Measurements from ENCODE around the gene NCMAP. TPM values are rescaled to one million over a fixed set of nuclear protein-coding genes. Genes with fewer than 3 reads are reported as not detected.
"Not testable (repeated sequence)": the region's sequence is repeated elsewhere in the genome, so short reads cannot be mapped to it uniquely, and the experiment has no call there.

The NCMAP gene
- total RNA-seq, 1 donor from 2014 or later = not detected

GRCh38 chr1:24541711-24542346 lies 14.1 kb upstream of the NCMAP start:
- no peak overlapping the region for H3K27ac Mint-ChIP-seq (ENCODE audit: unreplicated experiment)
- no peak overlapping the region for H3K4me3 Mint-ChIP-seq (ENCODE audit: unreplicated experiment)
- DNase-seq = peak; percentile 37
- H3K27me3 Mint-ChIP-seq (ENCODE audit: unreplicated experiment) = no peaks in the 10 kb centered on the region
- H3K9me3 Mint-ChIP-seq (ENCODE audit: unreplicated experiment) = no peaks in the 10 kb centered on the region
- H3K36me3 Mint-ChIP-seq (ENCODE audit: unreplicated experiment) = no peaks in the 10 kb centered on the region
- H3K4me1 Mint-ChIP-seq (ENCODE audit: low read depth, unreplicated experiment) = peaks cover under 1% of the 10 kb centered on the region
- TF ChIP-seq CTCF (IDR thresholded peaks at IDR 0.05; ENCODE audit: partially characterized antibody, unreplicated experiment) = peak; percentile 77

GRCh38 chr1:24544239-24544638 lies 11.6 kb upstream of the NCMAP start:
- no peaks in the 10 kb centered on the region for H3K9me3 Mint-ChIP-seq (ENCODE audit: unreplicated experiment)
- no peak for TF ChIP-seq CTCF (IDR thresholded peaks at IDR 0.05; ENCODE audit: partially characterized antibody, unreplicated experiment)

GRCh38 chr1:24545662-24546061 lies 10.2 kb upstream of the NCMAP start:
- H3K36me3 Mint-ChIP-seq (ENCODE audit: unreplicated experiment) = no peaks in the 10 kb centered on the region
- no peak overlapping the region for H3K27ac Mint-ChIP-seq (ENCODE audit: unreplicated experiment)
- H3K4me3 Mint-ChIP-seq (ENCODE audit: unreplicated experiment) = no peak overlapping the region
- H3K9me3 Mint-ChIP-seq (ENCODE audit: unreplicated experiment) = no peaks in the 10 kb centered on the region
- no peaks in the 10 kb centered on the region for H3K4me1 Mint-ChIP-seq (ENCODE audit: low read depth, unreplicated experiment)
- no peaks in the 10 kb centered on the region for H3K27me3 Mint-ChIP-seq (ENCODE audit: unreplicated experiment)
- no peak for TF ChIP-seq CTCF (IDR thresholded peaks at IDR 0.05; ENCODE audit: partially characterized antibody, unreplicated experiment)
- DNase-seq = no peak

More at GRCh38 chr1:24544239-24544638, 11.6 kb upstream of the NCMAP start:
- Mint-ChIP-seq H3K4me1 (ENCODE audit: low read depth, unreplicated experiment) (no peaks in the 10 kb centered on the region), H3K27me3 (ENCODE audit: unreplicated experiment) (no peaks in the 10 kb centered on the region), H3K4me3 (ENCODE audit: unreplicated experiment) (no peak overlapping the region), H3K27ac (ENCODE audit: unreplicated experiment) (no peak overlapping the region), H3K36me3 (ENCODE audit: unreplicated experiment) (no peaks in the 10 kb centered on the region)
- DNase-seq = no peak

- no peak for DNase-seq
- H3K4me1 Mint-ChIP-seq (ENCODE audit: low read depth, unreplicated experiment) = peaks cover 2% of the 10 kb centered on the region
- no peaks in the 10 kb centered on the region for H3K36me3 Mint-ChIP-seq (ENCODE audit: unreplicated experiment)
- no peak for TF ChIP-seq CTCF (IDR thresholded peaks at IDR 0.05; ENCODE audit: partially characterized antibody, unreplicated experiment)
- H3K27ac Mint-ChIP-seq (ENCODE audit: unreplicated experiment) = no peak overlapping the region
- peaks cover 2% of the 10 kb centered on the region for H3K27me3 Mint-ChIP-seq (ENCODE audit: unreplicated experiment)
- H3K4me3 Mint-ChIP-seq (ENCODE audit: unreplicated experiment) = no peak overlapping the region
- H3K9me3 Mint-ChIP-seq (ENCODE audit: unreplicated experiment) = no peaks in the 10 kb centered on the region
Observed at GRCh38 chr1:24547195-24547594, 8.7 kb upstream of the NCMAP start.

- H3K9me3 Mint-ChIP-seq (ENCODE audit: unreplicated experiment) = no peaks in the 10 kb centered on the region
- H3K4me1 Mint-ChIP-seq (ENCODE audit: low read depth, unreplicated experiment) = peaks cover 4% of the 10 kb centered on the region
- no peak for TF ChIP-seq CTCF (IDR thresholded peaks at IDR 0.05; ENCODE audit: partially characterized antibody, unreplicated experiment)
- H3K27ac Mint-ChIP-seq (ENCODE audit: unreplicated experiment) = no peak overlapping the region
- H3K27me3 Mint-ChIP-seq (ENCODE audit: unreplicated experiment) = peaks cover 2% of the 10 kb centered on the region
- no peak for DNase-seq
- H3K36me3 Mint-ChIP-seq (ENCODE audit: unreplicated experiment) = no peaks in the 10 kb centered on the region
- H3K4me3 Mint-ChIP-seq (ENCODE audit: unreplicated experiment) = no peak overlapping the region
Observed at GRCh38 chr1:24548070-24548469, 7.8 kb upstream of the NCMAP start.

GRCh38 chr1:24549210-24549609 lies 6.7 kb upstream of the NCMAP start:
- not testable (repeated sequence) for H3K9me3 Mint-ChIP-seq (ENCODE audit: unreplicated experiment); H3K4me1 Mint-ChIP-seq (ENCODE audit: low read depth, unreplicated experiment); H3K36me3 Mint-ChIP-seq (ENCODE audit: unreplicated experiment); H3K27ac Mint-ChIP-seq (ENCODE audit: unreplicated experiment); DNase-seq; H3K27me3 Mint-ChIP-seq (ENCODE audit: unreplicated experiment); H3K4me3 Mint-ChIP-seq (ENCODE audit: unreplicated experiment)
